Stimulated activated CD4-positive, alpha-beta T cell treated with anti-CD3 and anti-CD28 coated beads, TNF-alpha, amount 100 ng/mL, for 24 hours (primary cell): ENCODE data around the gene TPD52L1.
"Not testable (repeated sequence)": the region's sequence is repeated elsewhere in the genome, so short reads cannot be mapped to it uniquely, and the experiment has no call there.

Experiments
- DNase-seq, 3 experiments: peaks; one replicate each; pipeline ENCODE4 v3.0.0-alpha.2; 2020; ENCODE audit warnings: low read depth in 3 of 3

TPD52L1 gene

GRCh38 chr6:125271486-125272159 lies 118.0 kb downstream of the TPD52L1 start:
- no peak for DNase-seq

DNA sequence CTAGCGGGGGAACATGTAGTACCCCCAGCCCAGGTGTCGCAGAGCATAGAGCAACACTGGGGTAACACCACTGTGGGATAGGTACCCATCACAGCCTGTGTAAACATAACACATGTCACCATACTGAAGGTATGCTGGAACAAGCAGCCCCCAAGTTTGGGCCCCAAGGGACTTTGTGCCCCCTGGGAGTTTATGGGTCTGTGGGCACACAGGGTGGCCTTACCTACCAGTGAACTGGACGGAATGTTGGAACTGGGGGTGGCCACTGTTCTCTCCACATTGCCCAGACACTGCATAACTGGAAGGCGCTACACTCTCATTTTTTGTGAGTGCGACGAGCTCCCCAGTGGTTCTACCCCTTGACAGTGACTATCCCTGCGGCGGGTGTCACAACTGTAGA lies 119.7 kb downstream of the TPD52L1 start:
- DNase-seq, result no peak

DNA sequence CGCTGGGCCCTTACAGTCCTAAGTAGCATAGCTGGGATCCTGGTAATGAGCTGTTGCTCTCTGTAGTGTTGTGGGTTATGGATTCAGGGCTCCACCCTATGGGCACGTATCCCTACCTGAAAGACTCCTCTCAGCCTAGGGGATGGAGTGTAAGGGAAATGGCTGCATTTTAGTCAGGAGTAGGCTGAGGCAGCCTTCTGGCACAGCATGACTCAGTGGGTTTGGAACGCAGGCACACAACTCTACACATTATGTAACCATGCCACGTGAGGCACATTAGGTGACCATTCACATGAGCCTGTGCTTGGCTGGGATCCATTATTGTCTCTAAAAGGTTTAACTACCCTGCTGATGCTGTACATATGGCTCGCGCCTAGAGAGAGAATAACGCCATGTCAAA lies 120.4 kb downstream of the TPD52L1 start:
- DNase-seq, result no peak

GRCh38 chr6:125274935-125275334 lies 121.4 kb downstream of the TPD52L1 start:
- no peak for DNase-seq

DNA sequence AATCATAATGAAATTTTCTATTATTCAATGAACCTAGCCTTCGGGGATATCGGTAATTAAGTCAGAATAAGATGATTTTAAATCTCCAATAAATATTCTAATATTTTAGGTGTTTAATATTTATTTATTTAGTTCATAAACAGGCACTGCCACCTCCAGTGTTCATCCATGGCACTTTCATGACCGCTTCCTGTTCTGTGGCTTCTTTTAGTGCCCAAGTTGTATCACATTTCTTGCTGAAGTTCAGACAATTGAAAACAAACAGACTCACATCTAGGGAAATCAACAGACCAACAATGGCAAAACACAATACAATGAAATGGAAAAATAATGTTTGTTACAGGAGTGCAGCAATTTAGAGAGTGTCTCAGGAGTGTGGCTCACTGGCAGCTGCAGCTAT lies 122.2 kb downstream of the TPD52L1 start:
- DNase-seq, result no peak

DNA sequence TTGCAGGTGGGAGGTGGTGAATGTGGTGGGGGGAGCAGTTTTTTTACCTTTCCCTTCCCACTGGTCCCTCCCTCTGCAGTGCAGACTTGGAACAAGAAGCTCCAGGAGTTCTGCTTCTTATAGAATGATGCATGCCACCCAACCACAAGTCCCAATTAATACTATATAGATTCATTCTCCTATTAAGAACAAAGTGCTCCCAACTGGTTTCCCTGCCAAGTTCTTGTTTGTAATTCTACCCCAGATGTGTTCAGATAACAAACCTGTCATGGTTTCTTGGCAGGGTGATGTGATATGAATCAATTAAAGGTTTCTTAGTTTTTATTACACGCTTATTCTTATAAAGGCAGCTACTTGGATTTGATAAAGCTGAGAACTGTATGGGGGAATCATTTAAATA lies 124.3 kb downstream of the TPD52L1 start:
- no peak for DNase-seq

DNA sequence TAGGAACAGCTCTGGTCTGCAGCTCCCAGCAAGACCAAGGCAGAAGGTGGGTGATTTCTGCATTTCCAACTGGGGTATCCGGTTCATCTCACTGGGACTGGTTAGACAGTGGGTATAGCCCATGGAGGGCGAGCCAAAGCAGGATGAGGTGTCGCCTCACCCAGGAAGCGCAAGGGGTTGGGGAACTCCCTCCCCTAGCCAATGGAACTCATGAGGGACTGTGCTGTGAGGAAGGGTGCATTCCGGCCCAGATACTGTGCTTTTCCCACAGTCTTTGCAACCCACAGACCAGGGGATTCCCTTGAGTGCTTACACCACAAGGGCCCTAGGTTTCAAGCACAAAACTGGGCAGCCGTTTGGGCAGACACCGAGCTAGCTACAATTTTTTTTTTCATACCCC lies 126.4 kb downstream of the TPD52L1 start:
- DNase-seq, result no peak

- not testable (repeated sequence) for DNase-seq
Measured at GRCh38 chr6:125280370-125281035, 126.9 kb downstream of the TPD52L1 start.

GRCh38 chr6:125282470-125282869 lies 128.9 kb downstream of the TPD52L1 start:
- not testable (repeated sequence) for DNase-seq

DNA sequence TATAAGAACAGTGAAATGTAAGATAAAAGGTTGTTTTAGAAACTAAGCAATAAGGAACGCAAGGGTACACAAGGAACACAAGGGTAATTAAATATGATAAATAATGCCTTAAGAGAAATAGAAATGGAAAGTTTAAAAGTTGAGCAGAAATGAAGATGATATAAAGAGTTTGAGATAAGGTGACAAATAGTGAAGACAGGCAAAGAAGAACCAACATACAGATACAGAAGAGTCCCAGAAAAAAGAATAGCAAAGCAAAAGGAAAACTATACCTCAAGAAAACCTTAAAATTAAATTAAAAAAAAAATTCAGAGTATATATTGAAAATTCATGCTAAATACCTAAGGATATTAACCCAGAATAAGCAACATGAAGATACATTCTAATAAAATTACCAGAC lies 131.8 kb downstream of the TPD52L1 start:
- no peak for DNase-seq

DNA sequence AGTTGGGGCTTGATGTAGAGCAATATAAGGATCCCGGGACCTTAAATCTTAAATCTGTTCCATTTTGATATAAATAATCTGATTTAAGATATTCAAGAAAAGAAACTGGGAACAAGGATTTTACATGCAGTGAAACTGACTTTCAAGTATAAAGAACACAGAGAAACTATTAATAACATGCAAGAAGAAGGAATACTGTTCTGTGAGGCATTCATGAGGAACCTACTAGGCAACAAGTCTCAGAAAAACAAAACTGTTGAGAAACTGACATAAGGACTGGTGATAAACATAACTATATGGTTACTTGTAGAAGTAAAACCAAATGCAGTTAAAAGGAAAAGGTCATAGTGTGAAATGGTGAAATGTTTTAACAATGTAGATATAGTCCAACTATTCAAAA lies 132.4 kb downstream of the TPD52L1 start:
- DNase-seq, result no peak

DNA sequence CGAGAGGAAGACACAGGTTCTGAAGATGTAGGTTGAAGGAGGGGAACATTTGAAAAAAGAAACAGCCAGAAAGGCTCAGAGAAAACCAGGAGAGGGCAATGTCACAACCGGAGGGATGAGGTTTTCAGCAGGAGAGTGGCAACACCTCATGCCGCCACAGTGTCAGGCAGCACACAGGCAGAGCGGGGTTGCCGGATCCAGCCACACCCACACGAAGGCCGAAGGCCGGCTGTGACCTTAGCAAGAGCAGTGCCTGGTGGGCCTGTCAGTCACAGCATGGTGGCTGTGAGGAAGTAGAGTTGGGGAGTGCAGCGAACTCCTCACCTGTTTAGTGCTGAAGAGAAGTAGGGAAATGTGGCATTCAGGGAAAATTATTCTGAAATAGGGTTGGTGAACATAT lies 134.1 kb downstream of the TPD52L1 start:
- DNase-seq, result no peak

DNA sequence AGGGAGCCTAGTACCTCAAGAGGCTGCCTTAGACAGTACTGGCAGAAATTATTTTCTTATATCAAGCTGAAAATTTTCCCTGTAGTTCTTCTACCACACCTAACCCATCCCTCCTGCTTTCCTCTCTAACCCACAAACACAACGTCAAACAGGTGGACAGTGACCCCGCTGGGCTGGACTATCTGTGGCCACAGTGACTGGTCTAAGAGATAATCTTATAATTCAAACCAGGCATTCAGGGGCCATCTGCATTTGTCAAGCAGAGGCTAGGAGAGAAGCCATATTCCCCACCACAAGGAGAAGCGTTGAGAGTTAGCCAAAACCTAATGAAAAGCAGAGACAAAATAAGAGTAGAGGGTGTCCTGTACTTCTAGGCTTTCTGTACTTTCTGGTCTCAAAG lies 140.0 kb downstream of the TPD52L1 start:
- no peak for DNase-seq

DNA sequence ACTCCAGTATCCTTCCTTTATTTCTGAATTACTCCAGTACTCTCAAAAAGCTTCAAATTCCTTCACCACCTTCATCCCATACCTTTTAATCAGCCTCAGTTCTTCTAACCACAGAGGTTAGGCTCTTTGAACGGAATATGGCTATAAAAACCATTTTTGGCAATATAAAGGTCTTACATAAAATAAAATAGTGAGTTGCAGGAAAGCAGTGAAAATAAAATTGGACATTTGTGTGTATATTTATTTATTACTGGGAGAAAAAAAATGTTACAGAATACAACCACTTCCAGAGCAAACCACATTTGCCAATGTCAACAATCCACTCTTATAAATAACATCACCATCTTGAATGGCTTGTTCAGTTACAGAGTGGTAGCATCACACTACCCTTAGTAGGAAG lies 140.5 kb downstream of the TPD52L1 start:
- DNase-seq, result no peak

DNA sequence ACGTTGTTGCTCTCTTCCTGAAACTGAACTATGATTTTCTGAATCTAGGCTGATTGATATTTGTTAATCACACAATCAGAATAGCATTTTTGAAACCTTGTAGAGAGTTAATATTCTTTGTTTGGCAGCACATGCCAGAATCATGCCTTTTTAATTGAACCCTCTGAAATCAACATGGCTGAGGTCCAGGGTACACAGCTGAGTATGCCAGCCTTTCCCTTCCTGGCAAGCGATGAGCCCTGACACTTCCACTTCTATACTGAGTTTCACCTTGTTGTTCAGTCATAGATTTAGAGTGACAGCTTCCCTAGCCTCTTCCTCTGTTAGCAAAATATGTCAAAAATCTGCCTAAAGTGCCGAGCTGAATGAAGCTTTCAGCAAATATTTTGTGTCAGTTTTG lies 141.4 kb downstream of the TPD52L1 start:
- no peak for DNase-seq

- no peak for DNase-seq
Measured at GRCh38 chr6:125296471-125296870, 142.9 kb downstream of the TPD52L1 start.

DNA sequence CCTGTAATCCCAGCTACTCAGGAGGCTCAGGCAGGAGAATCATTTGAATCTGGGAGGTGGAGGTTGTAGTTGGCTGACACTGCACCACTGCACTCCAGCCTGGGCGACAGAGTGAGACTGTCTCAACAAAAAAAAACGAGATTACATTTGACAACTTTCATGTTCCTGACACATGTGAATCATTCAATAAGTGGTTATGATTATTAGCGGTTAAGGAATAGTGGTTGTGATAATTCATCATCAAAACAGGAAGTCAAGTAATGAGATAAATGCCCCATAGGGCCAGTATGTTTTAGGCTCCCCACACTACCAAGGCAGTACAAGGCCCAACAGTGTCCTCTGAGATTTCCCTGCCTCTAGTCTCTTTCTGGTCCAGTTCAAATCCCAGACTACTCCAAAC lies 145.7 kb downstream of the TPD52L1 start:
- DNase-seq, result no peak

DNA sequence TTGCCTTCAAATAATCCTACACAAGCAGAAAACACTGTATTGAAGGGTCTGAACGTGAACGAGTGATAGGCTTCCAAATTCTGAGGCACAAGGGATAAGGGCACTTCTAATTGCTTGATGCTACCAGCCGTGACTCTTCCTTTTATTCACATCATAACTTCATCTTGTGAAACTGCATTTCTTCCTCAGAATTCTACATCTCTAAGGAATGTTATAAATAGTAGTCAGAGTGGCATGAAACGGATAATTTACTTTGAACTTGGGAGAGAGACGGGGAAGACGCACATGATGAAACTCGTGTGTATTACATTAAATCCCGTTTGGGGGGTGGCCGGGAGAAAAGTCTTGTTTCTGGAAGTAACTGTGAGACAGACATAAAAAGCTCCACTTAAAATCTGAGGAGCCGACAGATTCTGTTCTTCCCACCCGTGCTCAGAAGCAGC lies 147.4 kb downstream of the TPD52L1 start:
- no peak for DNase-seq

DNA sequence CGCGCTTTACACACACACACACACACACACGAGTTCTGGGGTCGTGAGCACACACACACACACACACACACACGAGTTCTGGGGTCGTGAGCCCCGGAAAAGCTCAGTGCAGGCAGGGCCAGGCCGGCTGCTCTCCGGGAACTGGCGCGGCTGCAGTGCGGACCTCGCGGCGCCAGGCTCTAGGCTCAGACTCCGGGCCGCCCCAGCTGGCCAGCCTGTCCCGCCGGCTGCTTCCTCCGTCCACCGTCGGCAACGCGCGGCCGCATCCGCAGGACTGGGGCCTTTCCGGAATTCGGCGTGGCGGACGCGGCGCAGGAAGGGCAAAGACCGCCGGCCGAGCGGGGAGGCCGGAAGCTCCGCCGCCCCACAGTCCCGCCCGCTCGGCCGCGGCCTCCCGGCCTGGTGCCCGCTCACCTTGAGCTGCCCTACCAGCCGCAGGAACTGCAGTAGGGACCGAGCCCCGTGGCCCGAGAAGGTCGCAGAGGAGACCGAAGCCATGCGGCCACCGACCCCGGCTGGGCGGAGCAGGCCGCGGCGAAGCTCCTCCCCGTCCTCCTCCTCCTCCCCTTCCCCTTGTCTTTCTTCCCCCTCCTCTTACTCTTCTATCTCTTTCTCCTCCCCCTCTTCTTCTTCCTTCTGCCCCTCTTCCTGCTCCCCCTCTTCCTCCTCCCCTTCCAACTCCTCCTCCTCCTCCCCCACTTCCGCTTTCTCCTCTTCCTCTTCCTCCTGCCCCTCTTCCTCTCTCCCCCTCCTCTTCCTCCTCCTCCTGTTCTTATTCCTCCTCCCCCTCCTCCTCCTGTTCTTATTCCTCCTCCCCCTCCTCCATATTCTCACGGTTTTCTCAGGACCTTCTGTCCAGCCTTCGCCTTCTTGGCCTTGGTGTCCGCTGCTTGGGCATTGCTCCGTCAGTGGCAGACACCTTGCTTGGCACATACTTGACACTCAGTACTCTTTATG lies 148.1 kb downstream of the TPD52L1 start, which contains the start of gene HDDC2:
HDDC2 (minus strand) TSS at position 533 of the 957 bp plus-strand sequence; CDS start at position 498, 35 bp downstream.
- DNase-seq, result peak in 2 of 3 experiments; percentile 25 to 55

DNA sequence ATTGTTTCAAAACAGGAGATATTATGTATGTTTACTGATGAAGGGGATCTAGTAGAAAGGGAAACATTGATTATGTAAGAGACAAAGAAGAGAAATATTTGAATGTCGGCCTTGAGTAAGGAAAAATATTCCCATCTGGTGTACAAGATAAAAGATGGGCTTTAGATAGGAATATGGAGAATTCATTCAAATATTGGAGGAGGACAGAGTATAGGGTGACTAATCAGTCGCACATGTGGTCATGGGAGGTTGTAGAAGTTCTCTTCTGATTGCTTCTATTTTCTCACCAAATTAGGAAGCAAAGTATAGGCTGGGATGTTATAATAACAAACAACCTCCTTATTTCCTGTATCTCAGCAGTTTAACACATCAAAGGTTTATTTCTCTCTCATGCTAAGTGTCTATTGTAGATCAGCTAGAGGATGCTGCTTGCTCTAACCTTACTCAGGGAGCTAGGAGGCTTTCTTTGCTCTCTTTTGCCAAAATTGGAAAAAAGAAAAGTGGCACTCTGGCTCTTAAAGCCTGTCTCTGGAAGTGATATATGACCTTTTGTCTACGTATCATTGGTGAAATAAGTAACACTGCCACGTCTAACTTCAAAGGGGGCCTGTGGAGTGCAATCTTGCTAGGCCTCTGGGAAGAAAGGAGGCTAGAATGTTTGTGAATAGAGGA lies 149.4 kb downstream of the TPD52L1 start:
- DNase-seq, result no peak

DNA sequence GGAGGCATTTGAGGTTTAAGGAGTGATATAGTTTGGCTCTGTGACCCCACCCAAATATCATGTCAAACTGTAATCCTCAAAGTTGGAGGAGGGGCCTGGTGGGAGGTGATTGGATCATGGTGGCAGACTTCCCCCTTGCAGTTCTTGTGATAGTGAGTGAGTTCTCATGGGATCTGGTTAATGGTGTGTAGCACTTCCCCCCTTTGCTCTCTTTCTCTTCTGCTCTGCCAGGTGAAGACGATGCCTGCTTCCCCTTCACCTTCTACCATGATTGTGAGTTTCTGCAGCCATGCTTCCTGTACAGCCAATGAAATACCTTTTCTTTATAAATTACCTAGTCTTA lies 149.9 kb downstream of the TPD52L1 start:
- DNase-seq, result no peak
